Measurements from ENCODE around the gene PLB1. TPM values are rescaled to one million over a fixed set of nuclear protein-coding genes. Genes with fewer than 3 reads are reported as not detected.

The PLB1 gene
- total and polyA plus RNA-seq, 2 donors (not counting 1 experiment from before 2014, with no cell fraction given) = 0.25 to 0.51 TPM

GRCh38 chr2:28653892-28654662 lies 158.2 kb downstream of the PLB1 start:
- Mint-ChIP-seq H3K4me3 (no peak overlapping the region), H3K4me1 (peaks cover 13% of the 10 kb centered on the region), H3K27ac (no peak overlapping the region), H3K27me3 (no peaks in the 10 kb centered on the region), H3K9me3 (ENCODE audit: insufficient read depth) (no peaks in the 10 kb centered on the region)
- no peak overlapping the region for H3K27ac ChIP-seq (ENCODE audit: low read length in 2 of 2)
- ChIA-PET POLR2A (no interaction called here), CTCF (interaction anchor here (0.6 kb wide), 1 partner anchor 120 kb away, joined by 3 read pairs; no protein-coding TSS in a partner anchor)
- no peaks in the 10 kb centered on the region for H4K20me1 ChIP-seq (ENCODE audit: control insufficient read depth, insufficient read depth, low read length, poor library complexity, severe bottlenecking)
- H3K4me2 ChIP-seq (replicated peaks; ENCODE audit: low read depth, low read length, poor library complexity, severe bottlenecking) = no peak overlapping the region
- TF ChIP-seq CTCF (IDR thresholded peaks at IDR 0.05) = no peak
- TF ChIP-seq EZH2 (IDR thresholded peaks at IDR 0.05; ENCODE audit: borderline replicate concordance, insufficient read depth, low read depth, low read length, poor library complexity, severe bottlenecking) = no peak
- intact Hi-C loops (cut with micrococcal nuclease) = no loop called here
- no peaks in the 10 kb centered on the region for H3K36me3 ChIP-seq (replicated peaks in 1 of 2; ENCODE audit: control extremely low read depth in 1 of 2, control insufficient read depth in 1 of 2, extremely low read depth in 1 of 2, insufficient read depth in 2 of 2, low read length in 1 of 2)
- WGBS (ENCODE audit: insufficient coverage) = no CpG with 5 or more reads among the region's 2 CpGs
- DNase-seq = no peak
- peaks cover 0 to 8% of the 10 kb centered on the region in 2 donors for H3K4me1 ChIP-seq (ENCODE audit: control insufficient read depth in 2 of 2, insufficient read depth in 2 of 2, low read length in 2 of 2)
- no peak overlapping the region for H3K4me3 ChIP-seq (ENCODE audit: control extremely low read depth in 1 of 5, extremely low read depth in 1 of 5, insufficient read depth in 1 of 5, low read depth in 2 of 5, low read length in 4 of 5)
- no peaks in the 10 kb centered on the region for H3K27me3 ChIP-seq (replicated peaks in 1 of 4; ENCODE audit: control extremely low read depth in 1 of 4, control insufficient read depth in 3 of 4, insufficient read depth in 4 of 4, low read length in 3 of 4)
- H2AFZ ChIP-seq (ENCODE audit: insufficient read depth, low read depth, low read length, poor library complexity, severe bottlenecking) = no peak overlapping the region
- no peak for ATAC-seq (ENCODE audit: low read depth)
- H3K79me2 ChIP-seq (ENCODE audit: control insufficient read depth, insufficient read depth, low read length) = no peaks in the 10 kb centered on the region
- no peaks in the 10 kb centered on the region for H3K9me3 ChIP-seq (ENCODE audit: control extremely low read depth in 1 of 3, control insufficient read depth in 2 of 3, insufficient read depth in 1 of 3, low read length in 2 of 3)
- H3K9ac ChIP-seq (ENCODE audit: low read length) = no peak overlapping the region

DNA sequence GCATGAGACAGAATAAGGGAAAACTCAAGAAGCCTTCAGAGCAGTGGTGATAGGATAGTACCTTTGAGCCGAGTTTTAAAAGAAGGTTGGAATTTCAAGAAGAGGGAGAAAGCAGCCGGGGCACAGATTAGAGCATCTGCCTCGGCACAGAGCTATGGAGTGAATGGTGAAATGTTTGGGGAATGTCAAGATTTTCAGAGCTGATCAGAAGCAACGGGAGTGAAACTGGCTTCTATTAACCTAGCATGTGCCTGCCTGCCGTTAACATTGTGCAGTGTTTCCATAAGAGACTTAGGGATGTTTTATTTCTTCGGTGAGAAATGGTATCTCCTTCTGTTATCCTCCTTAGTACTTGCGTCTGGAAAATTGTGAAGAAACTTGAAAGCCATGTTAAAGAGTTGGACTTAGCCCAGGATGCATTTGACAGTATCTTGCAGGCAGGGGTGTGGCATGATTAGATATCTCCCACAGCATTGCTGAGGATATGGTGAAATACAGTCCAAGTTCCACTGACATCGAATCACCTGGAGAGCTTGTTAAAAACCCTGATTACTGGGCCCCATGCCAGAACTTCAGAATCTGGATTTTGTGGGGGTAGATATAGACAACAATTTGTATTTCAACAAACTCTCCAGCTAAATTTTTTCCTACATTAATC lies 158.9 kb downstream of the PLB1 start:
- ATAC-seq (ENCODE audit: low read depth) = no peak
- H3K27me3 ChIP-seq (replicated peaks in 1 of 4; ENCODE audit: control extremely low read depth in 1 of 4, control insufficient read depth in 3 of 4, insufficient read depth in 4 of 4, low read length in 3 of 4) = no peaks in the 10 kb centered on the region
- H3K4me2 ChIP-seq (replicated peaks; ENCODE audit: low read depth, low read length, poor library complexity, severe bottlenecking) = no peak overlapping the region
- no peaks in the 10 kb centered on the region for H3K79me2 ChIP-seq (ENCODE audit: control insufficient read depth, insufficient read depth, low read length)
- ChIA-PET POLR2A (no interaction called here), CTCF (interaction anchor here (0.6 kb wide), 1 partner anchor 119 kb away, joined by 3 read pairs; no protein-coding TSS in a partner anchor)
- Mint-ChIP-seq H3K4me3 (no peak overlapping the region), H3K4me1 (peaks cover 8% of the 10 kb centered on the region), H3K9me3 (ENCODE audit: insufficient read depth) (no peaks in the 10 kb centered on the region), H3K27me3 (no peaks in the 10 kb centered on the region), H3K27ac (no peak overlapping the region)
- no peaks in the 10 kb centered on the region for H4K20me1 ChIP-seq (ENCODE audit: control insufficient read depth, insufficient read depth, low read length, poor library complexity, severe bottlenecking)
- H3K9ac ChIP-seq (ENCODE audit: low read length) = no peak overlapping the region
- TF ChIP-seq EZH2 (IDR thresholded peaks at IDR 0.05; ENCODE audit: borderline replicate concordance, insufficient read depth, low read depth, low read length, poor library complexity, severe bottlenecking) (no peak), CTCF (IDR thresholded peaks at IDR 0.05) (no peak)
- H3K27ac ChIP-seq (ENCODE audit: low read length in 2 of 2) = no peak overlapping the region
- H3K4me3 ChIP-seq (ENCODE audit: control extremely low read depth in 1 of 5, extremely low read depth in 1 of 5, insufficient read depth in 1 of 5, low read depth in 2 of 5, low read length in 4 of 5) = no peak overlapping the region
- H2AFZ ChIP-seq (ENCODE audit: insufficient read depth, low read depth, low read length, poor library complexity, severe bottlenecking) = no peak overlapping the region
- H3K4me1 ChIP-seq (ENCODE audit: control insufficient read depth in 2 of 2, insufficient read depth in 2 of 2, low read length in 2 of 2) = peaks cover 0 to 8% of the 10 kb centered on the region in 2 donors
- no peak for DNase-seq
- H3K36me3 ChIP-seq (replicated peaks in 1 of 2; ENCODE audit: control extremely low read depth in 1 of 2, control insufficient read depth in 1 of 2, extremely low read depth in 1 of 2, insufficient read depth in 2 of 2, low read length in 1 of 2) = no peaks in the 10 kb centered on the region
- WGBS (ENCODE audit: insufficient coverage) = 98% methylated on average over 6 of the region's 8 CpGs
- H3K9me3 ChIP-seq (ENCODE audit: control extremely low read depth in 1 of 3, control insufficient read depth in 2 of 3, insufficient read depth in 1 of 3, low read length in 2 of 3) = peaks cover 0 to 2% (median 0%) of the 10 kb centered on the region in 3 donors
- intact Hi-C loops (cut with micrococcal nuclease) = no loop called here
